HG02970 (cell line): Measurements from ENCODE around the gene PWP1.

Experiments used
- ATAC-seq: cut with Tn5 transposase; IDR thresholded peaks from one replicate; pipeline ENCODE4 v1.9.1; 2021; ENCODE audit warnings: mild to moderate bottlenecking, moderate library complexity, moderate number of reproducible peaks; ENCODE audit not compliant: unreplicated experiment, low FRiP score

Gene PWP1

GRCh38 chr12:107685360-107686248, at the start of gene PWP1:
Gene PWP1, plus strand, starts transcription at chr12:107685799. Its CDS starts 101 bp downstream, at chr12:107685900.
- peak; percentile 92 for ATAC-seq

- no peak for ATAC-seq
These were observed 44.4 kb upstream of the PWP1 start for GRCh38 chr12:107641154-107641553.

DNA sequence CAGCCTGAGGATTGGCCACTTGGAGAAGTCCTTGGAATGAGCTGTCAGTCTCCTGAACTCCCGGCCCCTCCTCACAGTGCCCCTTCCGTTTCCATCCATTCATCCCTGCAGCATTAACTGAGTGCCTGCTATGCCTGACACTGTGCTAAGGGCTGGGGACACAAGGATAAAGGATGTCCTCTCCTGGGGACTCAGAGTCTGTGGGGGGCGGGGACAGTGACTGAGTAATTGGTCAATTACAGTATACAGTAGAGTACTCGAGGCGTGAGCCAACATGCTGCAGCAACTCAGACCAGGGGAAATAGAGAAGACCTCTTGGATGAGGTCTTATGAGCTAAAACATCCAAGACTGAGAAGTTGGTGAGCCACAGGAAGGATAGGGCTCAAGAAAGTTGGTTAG, 43.4 kb upstream of the PWP1 start:
- ATAC-seq, result no peak

GRCh38 chr12:107645630-107646333, 39.8 kb upstream of the PWP1 start:
- no peak for ATAC-seq

DNA sequence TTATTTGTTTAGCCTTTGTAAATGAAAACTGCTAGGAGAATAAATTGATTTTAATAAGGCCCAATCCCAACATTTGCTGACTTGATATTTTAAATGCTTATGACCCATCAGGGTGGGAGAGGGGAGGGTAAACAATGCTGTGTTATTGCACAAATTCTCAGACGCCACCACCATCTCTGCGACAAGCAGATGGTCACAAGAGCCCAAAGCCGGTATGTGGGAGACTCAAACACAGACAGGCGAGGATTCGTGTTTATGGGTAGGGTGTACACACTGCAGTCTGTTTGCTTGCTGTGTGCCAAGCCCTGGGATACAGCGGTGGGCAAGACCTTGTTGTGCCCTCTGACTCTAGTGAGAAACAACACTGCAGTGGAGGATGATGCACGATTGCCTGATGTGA, 39.2 kb upstream of the PWP1 start:
- no peak for ATAC-seq

- ATAC-seq, result no peak
These were observed 35.9 kb upstream of the PWP1 start for GRCh38 chr12:107649661-107650061.

DNA sequence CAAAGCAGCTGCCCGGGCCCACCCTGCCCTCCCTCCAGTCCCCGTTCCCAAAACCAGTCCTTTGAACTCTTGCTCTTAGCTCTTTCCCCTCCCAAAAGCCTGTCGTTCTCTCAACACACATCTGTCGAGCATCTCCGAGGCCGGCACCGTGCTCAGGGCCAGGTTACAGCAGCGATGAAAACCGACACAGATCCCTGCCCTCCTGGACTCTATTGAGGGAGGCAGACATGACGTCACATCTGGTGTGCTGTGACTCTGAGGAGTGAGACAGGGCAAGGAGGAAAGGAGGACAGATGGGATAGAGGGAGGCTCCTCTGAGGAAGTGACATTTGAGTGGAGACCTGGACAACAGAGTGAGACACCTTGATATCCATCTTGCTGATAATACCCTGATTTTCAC, 34.6 kb upstream of the PWP1 start:
- no peak for ATAC-seq

DNA sequence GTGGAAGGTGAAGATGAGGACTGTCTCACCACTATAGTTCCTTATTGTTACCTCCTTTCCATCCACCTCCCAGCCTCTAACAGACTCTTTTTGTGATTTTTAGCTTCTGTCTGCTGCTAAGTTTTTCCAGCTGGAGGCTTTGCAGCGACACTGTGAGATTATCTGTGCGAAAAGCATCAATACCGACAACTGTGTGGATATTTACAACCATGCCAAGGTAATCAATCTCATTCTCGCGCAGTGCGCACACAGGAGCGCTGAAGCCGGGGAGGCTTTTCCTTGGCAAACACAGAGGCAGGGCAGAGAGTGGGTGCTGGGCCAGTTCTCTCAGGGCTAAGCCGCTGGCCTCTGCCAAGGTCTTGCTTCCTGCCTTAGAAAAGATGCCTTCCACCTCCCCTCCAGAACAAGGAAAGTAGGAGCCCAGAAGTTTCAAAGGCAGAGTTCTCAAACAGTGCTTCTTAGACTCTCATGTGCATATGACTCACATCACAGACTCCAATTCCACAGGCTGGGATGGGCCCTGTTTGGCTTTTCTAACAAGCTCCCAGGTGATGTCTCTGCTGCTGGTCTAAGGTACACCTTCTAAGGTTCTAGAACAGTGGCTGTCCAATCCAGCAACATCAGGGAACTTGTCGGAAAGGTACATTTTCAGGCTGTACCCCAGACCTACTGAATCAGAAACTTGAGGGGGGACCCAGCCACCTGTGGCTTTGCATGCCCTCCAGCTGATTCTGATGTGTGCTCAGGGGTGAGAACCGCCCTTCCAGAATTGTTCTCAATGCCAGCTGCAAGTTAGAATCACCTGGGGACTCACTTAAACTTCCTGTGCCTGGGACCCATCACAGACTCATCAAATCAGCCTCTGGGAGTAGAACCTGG, 33.8 kb upstream of the PWP1 start:
- no peak for ATAC-seq

- ATAC-seq, result no peak
These were observed 32.1 kb upstream of the PWP1 start for GRCh38 chr12:107653519-107653918.

DNA sequence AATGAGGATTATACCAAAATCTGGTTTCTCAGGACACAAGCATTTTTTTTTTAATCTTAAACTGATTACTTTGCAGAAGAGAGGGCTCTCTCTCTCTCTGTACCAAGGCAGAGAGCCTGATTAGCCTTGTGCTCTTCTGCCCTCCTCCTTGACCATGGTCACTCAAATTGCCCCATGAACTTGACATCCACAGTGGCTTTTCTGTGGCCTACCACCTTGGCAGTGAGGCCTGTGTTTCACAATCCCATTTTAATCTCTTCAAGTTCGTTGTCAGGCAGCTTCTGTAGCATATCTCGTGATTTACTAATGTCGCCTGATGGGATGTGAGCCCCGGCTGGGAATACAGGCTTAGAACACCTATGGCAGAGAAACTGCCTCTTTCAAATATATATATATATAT, 30.7 kb upstream of the PWP1 start:
- no peak for ATAC-seq

GRCh38 chr12:107655281-107656065, 30.1 kb upstream of the PWP1 start:
- no peak for ATAC-seq

GRCh38 chr12:107656302-107656701, 29.3 kb upstream of the PWP1 start:
- ATAC-seq, result no peak

DNA sequence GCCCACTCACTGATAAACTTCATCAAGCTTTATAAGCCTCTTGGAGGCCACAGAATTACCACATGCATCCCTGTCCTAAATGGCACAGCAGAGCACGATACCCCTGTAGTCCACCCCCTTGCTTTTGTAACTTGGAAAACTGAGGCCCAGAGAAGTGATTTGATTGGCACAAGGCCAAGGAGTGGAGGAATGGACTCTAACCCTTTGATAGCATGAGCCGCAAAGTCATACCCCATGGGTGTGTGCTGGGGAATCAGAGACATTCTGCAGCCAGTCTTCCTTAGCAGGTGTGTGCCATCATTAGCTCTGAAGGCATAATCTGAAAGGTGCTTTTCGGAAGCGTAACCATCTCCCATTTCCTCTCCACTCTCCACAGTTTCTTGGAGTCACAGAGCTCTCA, 28.5 kb upstream of the PWP1 start:
- no peak for ATAC-seq

- ATAC-seq, result no peak
These were observed 28.0 kb upstream of the PWP1 start for GRCh38 chr12:107657621-107658020.

- no peak for ATAC-seq
These were observed 25.4 kb upstream of the PWP1 start for GRCh38 chr12:107660235-107660634.

DNA sequence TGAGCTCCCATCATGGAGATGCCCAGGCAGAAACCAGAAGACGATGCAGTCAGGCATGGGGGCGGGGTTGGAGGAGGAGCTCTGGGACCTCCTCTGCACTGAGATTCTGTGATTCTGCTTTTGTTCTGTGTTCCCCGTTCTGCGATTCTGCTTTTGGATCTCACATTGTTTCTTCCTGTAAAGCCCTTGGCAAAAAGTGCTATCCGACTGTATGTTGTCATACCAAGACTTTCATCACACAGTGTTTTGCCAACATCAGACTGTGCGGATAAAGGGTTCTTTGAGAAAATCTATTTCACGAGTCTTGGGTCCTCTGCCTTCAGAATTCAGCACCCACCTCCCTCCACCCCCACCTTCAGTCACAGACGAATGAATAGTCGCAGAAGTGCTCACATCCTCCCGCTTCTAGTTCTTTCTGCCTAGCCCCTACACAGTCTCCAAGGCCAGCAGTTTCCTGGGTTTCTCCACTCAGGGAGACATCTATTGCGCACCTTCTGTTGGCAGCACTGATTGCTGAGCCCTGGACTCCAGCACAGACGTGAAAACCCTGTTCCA, 24.7 kb upstream of the PWP1 start:
- ATAC-seq, result no peak

GRCh38 chr12:107661830-107662229, 23.8 kb upstream of the PWP1 start:
- ATAC-seq, result no peak

- ATAC-seq, result no peak
These were observed 23.1 kb upstream of the PWP1 start for GRCh38 chr12:107662484-107662883.

DNA sequence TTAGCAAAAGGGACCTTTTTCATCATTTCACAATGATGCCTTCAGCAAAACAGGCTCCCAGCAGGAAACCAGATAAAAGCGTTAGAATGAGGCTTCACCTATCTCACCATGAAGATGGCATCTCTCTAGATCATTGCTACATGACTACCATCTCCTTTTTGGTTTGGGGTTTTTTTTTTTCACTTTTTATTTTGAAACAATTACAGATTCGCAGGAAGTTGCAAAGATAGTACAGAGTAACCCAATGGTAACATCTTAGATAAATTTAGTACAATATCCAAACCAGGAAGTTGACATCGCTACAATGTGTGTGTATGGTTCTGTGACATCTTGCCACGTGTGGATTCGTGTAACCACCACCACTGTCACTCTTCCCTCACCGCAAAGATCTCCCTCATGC, 22.3 kb upstream of the PWP1 start:
- ATAC-seq, result no peak

DNA sequence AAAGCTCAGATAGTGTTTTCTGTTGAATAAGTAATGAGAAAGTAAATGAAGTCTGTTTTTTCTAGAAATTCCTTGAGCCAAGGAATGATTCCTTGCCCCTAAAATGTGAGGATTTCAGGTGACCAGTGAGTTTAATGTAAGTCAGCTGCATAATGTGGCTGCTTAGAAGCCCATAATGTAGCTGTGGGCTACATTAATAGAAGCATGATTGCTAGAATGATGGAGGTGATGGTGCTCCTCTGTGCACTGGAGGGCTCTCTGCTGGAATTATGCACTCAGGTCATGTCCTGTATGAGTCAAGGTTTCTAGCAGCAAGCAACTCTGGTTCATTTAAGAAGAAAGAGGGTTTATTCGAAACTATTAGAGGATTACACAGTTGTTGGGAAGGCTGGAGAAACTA, 19.6 kb upstream of the PWP1 start:
- no peak for ATAC-seq
